GM18907 (cell line): ENCODE measurements around the gene SDCCAG8.
A peak's percentile ranks its signal among the peaks of the same experiment; 100 is the strongest.

Source experiments
- ATAC-seq: cut with Tn5 transposase; IDR thresholded peaks from one replicate; pipeline ENCODE4 v1.9.1; 2021; ENCODE audit warnings: mild to moderate bottlenecking, moderate library complexity; ENCODE audit not compliant: unreplicated experiment

Gene SDCCAG8

GRCh38 chr1:243280571-243281129 is 24.8 kb downstream of the SDCCAG8 start:
- no peak for ATAC-seq

GRCh38 chr1:243281672-243282071 is 25.8 kb downstream of the SDCCAG8 start:
- no peak for ATAC-seq

GRCh38 chr1:243286409-243287122 is 30.7 kb downstream of the SDCCAG8 start:
- no peak for ATAC-seq

GRCh38 chr1:243287123-243287460 is 31.3 kb downstream of the SDCCAG8 start:
- no peak for ATAC-seq

GRCh38 chr1:243287652-243288051 is 31.8 kb downstream of the SDCCAG8 start:
- peak; percentile 95 for ATAC-seq

- ATAC-seq = peak; percentile 33
Measured at GRCh38 chr1:243288062-243288461, 32.2 kb downstream of the SDCCAG8 start.

GRCh38 chr1:243291292-243291691 is 35.5 kb downstream of the SDCCAG8 start:
- ATAC-seq = no peak

- ATAC-seq = no peak
Measured at GRCh38 chr1:243292117-243292516, 36.3 kb downstream of the SDCCAG8 start.

GRCh38 chr1:243293941-243294722 is 38.3 kb downstream of the SDCCAG8 start:
- no peak for ATAC-seq

- no peak for ATAC-seq
Measured at GRCh38 chr1:243294723-243295121, 38.9 kb downstream of the SDCCAG8 start.

- no peak for ATAC-seq
Measured at GRCh38 chr1:243299069-243299468, 43.2 kb downstream of the SDCCAG8 start.

- ATAC-seq = no peak
Measured at GRCh38 chr1:243301059-243301458, 45.2 kb downstream of the SDCCAG8 start.

GRCh38 chr1:243311809-243312208 is 56.0 kb downstream of the SDCCAG8 start:
- no peak for ATAC-seq

GRCh38 chr1:243312952-243313634 is 57.3 kb downstream of the SDCCAG8 start:
- peak; percentile 43 for ATAC-seq

- ATAC-seq = peak; percentile 88
Measured at GRCh38 chr1:243313635-243314536, 58.0 kb downstream of the SDCCAG8 start.

- no peak for ATAC-seq
Measured at GRCh38 chr1:243315455-243315854, 59.6 kb downstream of the SDCCAG8 start.

- ATAC-seq = no peak
Measured at GRCh38 chr1:243315893-243316292, 60.1 kb downstream of the SDCCAG8 start.

- ATAC-seq = no peak
Measured at GRCh38 chr1:243316366-243316989, 60.6 kb downstream of the SDCCAG8 start.

GRCh38 chr1:243320224-243320623 is 64.4 kb downstream of the SDCCAG8 start:
- ATAC-seq = no peak

GRCh38 chr1:243322326-243322725 is 66.5 kb downstream of the SDCCAG8 start:
- ATAC-seq = no peak
